HEK293 (cell line): ENCODE data around the gene NRP1.

ENCODE experiments used
- ZBTB17 ChIP-seq: fragments of 450-650 bp; formaldehyde crosslinking; IDR thresholded peaks from 2 replicates; pipeline ENCODE4 v1.5.1; 2016; ENCODE audit warnings: missing biosample characterization, missing genetic modification characterization
- ZNF10 ChIP-seq: fragments of 450-650 bp; formaldehyde crosslinking; IDR thresholded peaks from 2 replicates; pipeline ENCODE4 v1.5.1; 2017; ENCODE audit warnings: missing biosample characterization, missing genetic modification characterization
- ZNF112 ChIP-seq: fragments of 450-650 bp; formaldehyde crosslinking; IDR thresholded peaks from 2 replicates; pipeline ENCODE4 v1.5.0; 2017; ENCODE audit warnings: missing biosample characterization, missing genetic modification characterization
- TF ChIP-seq, protein P1 (sequence below): fragments of 450-650 bp; formaldehyde crosslinking; IDR thresholded peaks from 2 replicates; pipeline ENCODE4 v1.5.1; 2016; ENCODE audit warnings: missing biosample characterization, missing genetic modification characterization
- TF ChIP-seq, protein P2 (sequence below): fragments of 450-650 bp; formaldehyde crosslinking; IDR thresholded peaks from 2 replicates; pipeline ENCODE4 v1.5.1; 2016; ENCODE audit warnings: missing biosample characterization, missing genetic modification characterization

DNA sequence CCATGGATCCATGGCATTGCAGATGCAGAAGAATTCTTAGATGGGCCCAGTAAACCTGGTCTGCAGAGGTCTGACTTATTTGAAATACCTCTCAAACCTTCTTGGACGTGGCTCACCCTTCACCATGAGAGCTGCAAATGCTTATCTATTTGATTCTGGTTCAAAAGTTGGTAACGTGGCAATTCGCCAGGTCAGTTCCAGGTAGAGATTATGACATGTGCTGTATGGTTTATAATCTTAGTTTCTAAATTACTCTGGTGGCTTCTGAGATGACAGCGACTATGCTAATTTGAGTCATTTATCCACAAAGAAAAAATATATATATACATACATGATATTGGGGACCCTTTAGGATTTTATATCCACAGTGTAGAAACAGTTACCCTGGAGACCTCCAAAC lies 68.8 kb downstream of the NRP1 start:
- TF ChIP-seq, protein P1, sequence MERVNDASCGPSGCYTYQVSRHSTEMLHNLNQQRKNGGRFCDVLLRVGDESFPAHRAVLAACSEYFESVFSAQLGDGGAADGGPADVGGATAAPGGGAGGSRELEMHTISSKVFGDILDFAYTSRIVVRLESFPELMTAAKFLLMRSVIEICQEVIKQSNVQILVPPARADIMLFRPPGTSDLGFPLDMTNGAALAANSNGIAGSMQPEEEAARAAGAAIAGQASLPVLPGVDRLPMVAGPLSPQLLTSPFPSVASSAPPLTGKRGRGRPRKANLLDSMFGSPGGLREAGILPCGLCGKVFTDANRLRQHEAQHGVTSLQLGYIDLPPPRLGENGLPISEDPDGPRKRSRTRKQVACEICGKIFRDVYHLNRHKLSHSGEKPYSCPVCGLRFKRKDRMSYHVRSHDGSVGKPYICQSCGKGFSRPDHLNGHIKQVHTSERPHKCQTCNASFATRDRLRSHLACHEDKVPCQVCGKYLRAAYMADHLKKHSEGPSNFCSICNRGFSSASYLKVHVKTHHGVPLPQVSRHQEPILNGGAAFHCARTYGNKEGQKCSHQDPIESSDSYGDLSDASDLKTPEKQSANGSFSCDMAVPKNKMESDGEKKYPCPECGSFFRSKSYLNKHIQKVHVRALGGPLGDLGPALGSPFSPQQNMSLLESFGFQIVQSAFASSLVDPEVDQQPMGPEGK (tag by site-specific recombination): no peak
- TF ChIP-seq, protein P2, sequence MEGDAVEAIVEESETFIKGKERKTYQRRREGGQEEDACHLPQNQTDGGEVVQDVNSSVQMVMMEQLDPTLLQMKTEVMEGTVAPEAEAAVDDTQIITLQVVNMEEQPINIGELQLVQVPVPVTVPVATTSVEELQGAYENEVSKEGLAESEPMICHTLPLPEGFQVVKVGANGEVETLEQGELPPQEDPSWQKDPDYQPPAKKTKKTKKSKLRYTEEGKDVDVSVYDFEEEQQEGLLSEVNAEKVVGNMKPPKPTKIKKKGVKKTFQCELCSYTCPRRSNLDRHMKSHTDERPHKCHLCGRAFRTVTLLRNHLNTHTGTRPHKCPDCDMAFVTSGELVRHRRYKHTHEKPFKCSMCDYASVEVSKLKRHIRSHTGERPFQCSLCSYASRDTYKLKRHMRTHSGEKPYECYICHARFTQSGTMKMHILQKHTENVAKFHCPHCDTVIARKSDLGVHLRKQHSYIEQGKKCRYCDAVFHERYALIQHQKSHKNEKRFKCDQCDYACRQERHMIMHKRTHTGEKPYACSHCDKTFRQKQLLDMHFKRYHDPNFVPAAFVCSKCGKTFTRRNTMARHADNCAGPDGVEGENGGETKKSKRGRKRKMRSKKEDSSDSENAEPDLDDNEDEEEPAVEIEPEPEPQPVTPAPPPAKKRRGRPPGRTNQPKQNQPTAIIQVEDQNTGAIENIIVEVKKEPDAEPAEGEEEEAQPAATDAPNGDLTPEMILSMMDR: no peak
- TF ChIP-seq ZBTB17 (tag by site-specific recombination): no peak
- TF ChIP-seq ZNF112: no peak
- no peak for TF ChIP-seq ZNF10 (tag by site-specific recombination)
